GM03348 (cell line): ENCODE results near the gene MRPS23.

Experiments used
- DNase-seq: peaks from one replicate; pipeline ENCODE4 v3.0.0; 2012; ENCODE audit warnings: low spot score

The MRPS23 gene

DNA sequence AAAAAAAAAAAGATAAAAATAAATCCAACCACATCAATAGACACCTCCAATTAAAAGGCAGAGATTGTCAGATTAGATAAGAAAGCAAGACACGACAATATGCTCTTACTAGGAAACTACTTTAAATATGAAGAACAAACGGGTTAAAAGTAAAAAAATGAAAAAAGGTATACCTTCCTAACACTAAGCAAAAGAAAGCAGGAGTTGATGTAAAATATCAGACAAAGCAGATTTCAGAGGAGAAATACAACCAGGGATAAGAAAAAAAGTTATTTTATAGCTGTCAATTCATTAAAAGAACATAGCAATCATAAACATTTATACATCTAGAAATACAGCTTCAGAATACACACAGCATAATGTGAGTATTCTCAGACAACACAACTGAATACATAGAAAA is 55.0 kb downstream of the MRPS23 start:
- DNase-seq, result no peak

DNA sequence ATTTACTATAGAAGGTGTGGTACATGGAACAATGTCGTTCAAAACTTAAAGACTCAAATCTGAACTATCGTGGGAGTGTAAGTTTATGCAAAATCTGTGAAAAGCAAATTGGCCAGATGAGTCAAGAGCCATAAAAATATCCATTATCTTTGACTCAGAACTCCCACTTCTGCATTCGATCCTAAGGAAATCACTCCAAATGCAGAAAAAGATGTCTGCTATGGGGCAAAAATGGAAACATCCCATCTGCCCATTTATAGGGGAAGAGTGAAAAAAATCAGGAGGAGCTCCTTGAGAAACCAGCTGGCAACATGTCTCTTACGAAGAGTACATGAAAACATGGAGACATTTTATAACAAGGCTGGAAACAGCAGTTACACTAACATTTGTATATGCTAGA is 61.1 kb downstream of the MRPS23 start:
- no peak for DNase-seq

- DNase-seq, result no peak
Observed at GRCh38 chr17:57785022-57785421, 64.8 kb downstream of the MRPS23 start.
